Suprapubic skin (tissue), 4 donors: Measurements from ENCODE around the gene EPHB4. TPM values are rescaled to one million over a fixed set of nuclear protein-coding genes. Genes with fewer than 3 reads are reported as not detected.

Experiments used
- DNase-seq, 2 donors: peaks; one replicate each; pipeline ENCODE4 v3.0.0-alpha.2; 2019; ENCODE audit warnings: low spot score in 2 of 2
- H3K27ac ChIP-seq: fragments of 200-600 bp; sonication (generic); one replicate; pipeline ENCODE4 v1.5.1; 2019
- H3K27me3 ChIP-seq: fragments of 200-600 bp; sonication (generic); one replicate; pipeline ENCODE4 v1.5.1; 2019
- H3K36me3 ChIP-seq: fragments of 200-600 bp; sonication (generic); one replicate; pipeline ENCODE4 v1.5.1; 2019
- H3K4me1 ChIP-seq: fragments of 200-600 bp; sonication (generic); one replicate; pipeline ENCODE4 v1.5.1; 2019
- H3K4me3 ChIP-seq: fragments of 200-600 bp; sonication (generic); one replicate; pipeline ENCODE4 v1.5.1; 2019; ENCODE audit warnings: mild to moderate bottlenecking
- H3K9me3 ChIP-seq: fragments of 200-600 bp; sonication (generic); one replicate; pipeline ENCODE4 v1.5.1; 2019
- EP300 ChIP-seq: sonication (generic); formaldehyde crosslinking; IDR thresholded peaks from one replicate; pipeline ENCODE4 v1.6.1; 2017; ENCODE audit warnings: antibody characterized with exemption
- POLR2A ChIP-seq, 2 donors: fragments of 450-650 bp; IDR thresholded peaks; one replicate each; pipeline ENCODE4 v1.6.1; 2017; ENCODE audit warnings: antibody characterized with exemption in 2 of 2, mild to moderate bottlenecking in 2 of 2, moderate library complexity in 2 of 2
- POLR2AphosphoS5 ChIP-seq, 3 donors: sonication (generic); formaldehyde crosslinking; IDR thresholded peaks; one replicate each; pipeline ENCODE4 v1.6.1; 2017; ENCODE audit warnings: antibody characterized with exemption in 3 of 3
- WGBS: methylation state at CpG from one replicate; pipeline ENCODE4 v1.1.5; 2018; 5-methylcytosine and 5-hydroxymethylcytosine counted together
- total RNA-seq, 4 donors: library from RNA; depleted of rRNA; stranded (reverse); fragments of >200 nt; gene quantifications; one replicate each; pipeline ENCODE4 v1.1.0, GENCODE V29; 2016
- TF ChIP-seq, protein P1 (sequence below), 2 donors: fragments of 200-600 bp in 1 of 2; fragments of 450-650 bp in 1 of 2; sonication (generic) in 1 of 2; IDR thresholded peaks; one replicate each; pipeline ENCODE4 v1.5.1; 2016 to 2019; ENCODE audit warnings: antibody characterized with exemption in 2 of 2, mild to moderate bottlenecking in 1 of 2, moderate library complexity in 1 of 2

EPHB4 gene
- total RNA-seq, 4 donors from 2014 or later: 58.1 to 84.6 (median 81.6) TPM

GRCh38 chr7:100799037-100799896 lies 28.1 kb downstream of the EPHB4 start:
- Histone ChIP-seq H3K36me3 (no peaks in the 10 kb centered on the region), H3K27me3 (no peaks in the 10 kb centered on the region), H3K4me3 (no peak overlapping the region), H3K9me3 (no peaks in the 10 kb centered on the region), H3K4me1 (peaks cover 33% of the 10 kb centered on the region), H3K27ac (no peak overlapping the region)
- DNase-seq: peak in 1 of 2 donors; percentile 76
- WGBS: 14% methylated on average over 12 of the region's 14 CpGs
- no peak for TF ChIP-seq POLR2AphosphoS5 (IDR thresholded peaks at IDR 0.05)
- TF ChIP-seq, protein P1, sequence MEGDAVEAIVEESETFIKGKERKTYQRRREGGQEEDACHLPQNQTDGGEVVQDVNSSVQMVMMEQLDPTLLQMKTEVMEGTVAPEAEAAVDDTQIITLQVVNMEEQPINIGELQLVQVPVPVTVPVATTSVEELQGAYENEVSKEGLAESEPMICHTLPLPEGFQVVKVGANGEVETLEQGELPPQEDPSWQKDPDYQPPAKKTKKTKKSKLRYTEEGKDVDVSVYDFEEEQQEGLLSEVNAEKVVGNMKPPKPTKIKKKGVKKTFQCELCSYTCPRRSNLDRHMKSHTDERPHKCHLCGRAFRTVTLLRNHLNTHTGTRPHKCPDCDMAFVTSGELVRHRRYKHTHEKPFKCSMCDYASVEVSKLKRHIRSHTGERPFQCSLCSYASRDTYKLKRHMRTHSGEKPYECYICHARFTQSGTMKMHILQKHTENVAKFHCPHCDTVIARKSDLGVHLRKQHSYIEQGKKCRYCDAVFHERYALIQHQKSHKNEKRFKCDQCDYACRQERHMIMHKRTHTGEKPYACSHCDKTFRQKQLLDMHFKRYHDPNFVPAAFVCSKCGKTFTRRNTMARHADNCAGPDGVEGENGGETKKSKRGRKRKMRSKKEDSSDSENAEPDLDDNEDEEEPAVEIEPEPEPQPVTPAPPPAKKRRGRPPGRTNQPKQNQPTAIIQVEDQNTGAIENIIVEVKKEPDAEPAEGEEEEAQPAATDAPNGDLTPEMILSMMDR (IDR thresholded peaks at IDR 0.05): peak; percentile 52 to 69

- WGBS: no CpG with 5 or more reads among the region's 3 CpGs
- Histone ChIP-seq H3K27me3 (no peaks in the 10 kb centered on the region), H3K36me3 (no peaks in the 10 kb centered on the region), H3K4me3 (no peak overlapping the region), H3K27ac (no peak overlapping the region), H3K9me3 (no peaks in the 10 kb centered on the region), H3K4me1 (peaks cover 9% of the 10 kb centered on the region)
- no peak for DNase-seq
- no peak for TF ChIP-seq POLR2AphosphoS5 (IDR thresholded peaks at IDR 0.05)
- no peak for TF ChIP-seq EP300
- TF ChIP-seq POLR2A (IDR thresholded peaks at IDR 0.05): no peak
- TF ChIP-seq, protein P1 (IDR thresholded peaks at IDR 0.05): no peak
Measured at GRCh38 chr7:100794741-100795140, 32.6 kb downstream of the EPHB4 start.

DNA sequence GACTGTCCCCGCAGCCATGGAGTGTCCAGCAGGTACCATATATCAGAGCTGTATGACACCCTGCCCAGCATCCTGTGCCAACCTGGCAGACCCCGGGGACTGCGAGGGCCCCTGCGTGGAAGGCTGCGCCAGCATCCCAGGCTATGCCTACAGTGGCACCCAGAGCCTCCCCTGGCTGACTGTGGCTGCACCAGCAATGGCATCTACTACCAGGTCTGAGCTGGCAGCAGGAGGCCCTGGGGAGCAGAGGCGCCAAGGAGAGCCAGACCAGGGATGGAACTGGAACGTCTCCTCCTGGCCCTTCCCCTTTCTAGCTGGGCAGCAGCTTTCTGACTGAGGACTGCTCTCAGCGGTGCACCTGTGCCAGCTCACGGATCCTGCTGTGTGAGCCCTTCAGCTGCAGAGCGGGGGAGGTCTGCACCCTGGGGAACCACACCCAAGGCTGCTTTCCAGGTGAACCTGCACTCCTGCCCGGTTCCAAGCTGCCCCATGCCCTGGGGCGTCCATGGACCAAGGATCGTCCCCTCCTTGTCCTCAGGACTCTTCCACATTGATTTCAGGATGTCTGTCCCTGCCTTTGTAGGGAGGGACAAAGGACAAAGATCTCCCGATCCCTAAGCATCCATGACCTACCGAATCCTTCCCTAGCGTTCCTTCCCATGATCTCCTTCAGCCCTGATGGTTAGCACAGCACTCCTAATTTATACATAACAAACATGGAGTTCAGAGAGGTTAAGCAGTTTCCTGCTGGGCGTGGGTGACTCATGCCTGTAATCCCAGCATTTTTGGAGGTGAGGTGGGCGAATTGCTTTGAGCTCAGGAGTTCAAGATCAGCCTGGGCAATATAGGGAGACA lies 33.3 kb downstream of the EPHB4 start:
- H3K4me1 ChIP-seq: peaks cover 6% of the 10 kb centered on the region
- H3K36me3 ChIP-seq: no peaks in the 10 kb centered on the region
- no peak overlapping the region for H3K4me3 ChIP-seq
- no peak for TF ChIP-seq POLR2A (IDR thresholded peaks at IDR 0.05)
- TF ChIP-seq, protein P1 (IDR thresholded peaks at IDR 0.05): no peak
- TF ChIP-seq EP300: no peak
- no peak for TF ChIP-seq POLR2AphosphoS5 (IDR thresholded peaks at IDR 0.05)
- no peak for DNase-seq
- WGBS: 51% methylated on average over 11 of the region's 18 CpGs
- H3K9me3 ChIP-seq: no peaks in the 10 kb centered on the region
- no peak overlapping the region for H3K27ac ChIP-seq
- H3K27me3 ChIP-seq: peaks cover 4% of the 10 kb centered on the region

DNA sequence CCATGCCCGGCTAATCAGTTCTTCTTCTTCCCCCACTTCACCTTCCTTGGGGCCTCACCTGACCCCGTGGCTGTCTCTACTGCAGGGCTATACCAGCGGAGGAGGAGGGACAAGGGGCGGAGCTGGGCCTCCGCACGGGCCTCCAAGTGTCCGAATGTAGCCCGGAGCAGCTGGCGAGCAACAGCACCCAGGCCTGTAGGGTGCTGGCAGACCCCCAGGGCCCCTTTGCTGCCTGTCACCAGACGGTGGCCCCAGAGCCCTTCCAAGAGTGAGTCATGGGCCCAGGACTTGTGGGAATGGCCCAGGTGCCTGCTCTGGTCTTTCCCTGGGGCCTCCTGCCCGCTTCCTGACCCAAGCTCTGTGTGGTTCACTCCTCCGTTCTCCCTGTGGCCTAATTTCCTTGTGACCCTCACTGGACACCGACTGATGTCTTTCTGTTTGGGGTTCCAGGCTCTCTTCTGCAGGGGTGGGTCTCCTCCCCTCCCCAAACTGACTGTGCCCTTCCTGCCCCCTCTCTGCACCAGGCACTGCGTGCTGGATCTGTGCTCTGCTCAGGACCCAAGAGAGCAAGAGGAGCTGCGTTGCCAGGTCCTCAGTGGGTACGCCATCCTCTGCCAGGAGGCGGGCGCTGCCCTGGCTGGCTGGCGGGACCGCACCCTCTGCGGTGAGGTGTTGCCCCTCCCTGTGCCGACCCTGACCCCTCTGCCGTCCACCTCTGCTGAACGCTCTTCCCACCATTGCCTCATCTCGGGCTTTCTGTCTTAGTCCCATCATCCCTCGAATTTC lies 35.2 kb downstream of the EPHB4 start:
- DNase-seq: no peak
- TF ChIP-seq POLR2AphosphoS5 (IDR thresholded peaks at IDR 0.05): no peak
- no peak for TF ChIP-seq EP300
- no peak for TF ChIP-seq POLR2A (IDR thresholded peaks at IDR 0.05)
- TF ChIP-seq, protein P1 (IDR thresholded peaks at IDR 0.05): no peak

More for the DNA sequence above, 35.2 kb downstream of the EPHB4 start:
- Histone ChIP-seq H3K36me3 (no peaks in the 10 kb centered on the region), H3K4me1 (peaks cover 6% of the 10 kb centered on the region), H3K4me3 (no peak overlapping the region), H3K9me3 (no peaks in the 10 kb centered on the region), H3K27ac (no peak overlapping the region), H3K27me3 (peaks cover 5% of the 10 kb centered on the region)
- 84% methylated on average over 18 of the region's 26 CpGs for WGBS
